Stimulated activated naive CD8-positive, alpha-beta T cell treated with anti-CD3 and anti-CD28 coated beads, Interleukin-15, Interleukin-2, amounts not matched to agents 100 ng/mL and 50 ng/mL, for 24 hours (primary cell): ENCODE measurements around the gene WDR91.

Source experiments
- H3K27ac Mint-ChIP-seq: one replicate; pipeline ENCODE4 v1.8.0; 2021; ENCODE audit warnings: mild to moderate bottlenecking, mixed read lengths
- H3K27me3 Mint-ChIP-seq: one replicate; pipeline ENCODE4 v1.8.0; 2021; ENCODE audit warnings: mixed read lengths
- H3K36me3 Mint-ChIP-seq: one replicate; pipeline ENCODE4 v1.8.0; 2021; ENCODE audit warnings: low read depth, mixed read lengths
- H3K4me1 Mint-ChIP-seq: one replicate; pipeline ENCODE4 v1.8.0; 2021; ENCODE audit warnings: low read depth, mixed read lengths
- H3K4me3 Mint-ChIP-seq: one replicate; pipeline ENCODE4 v1.8.0; 2021; ENCODE audit warnings: mild to moderate bottlenecking, mixed read lengths
- H3K9me3 Mint-ChIP-seq: one replicate; pipeline ENCODE4 v1.8.0; 2021; ENCODE audit warnings: mixed read lengths

WDR91 gene

GRCh38 chr7:135158874-135159273, 52.5 kb downstream of the WDR91 start:
- Mint-ChIP-seq H3K4me1 (peaks cover 56% of the 10 kb centered on the region), H3K27me3 (no peaks in the 10 kb centered on the region), H3K4me3 (no peak overlapping the region), H3K9me3 (peaks cover 33% of the 10 kb centered on the region), H3K27ac (no peak overlapping the region), H3K36me3 (peaks cover 81% of the 10 kb centered on the region)

- Mint-ChIP-seq H3K27ac (peak overlapping the region; percentile 15), H3K27me3 (no peaks in the 10 kb centered on the region), H3K9me3 (peaks cover 37% of the 10 kb centered on the region), H3K4me3 (no peak overlapping the region), H3K36me3 (peaks cover 84% of the 10 kb centered on the region), H3K4me1 (peaks cover 59% of the 10 kb centered on the region)
Observed at GRCh38 chr7:135158141-135158655, 53.1 kb downstream of the WDR91 start.

- H3K4me1 Mint-ChIP-seq = peaks cover 61% of the 10 kb centered on the region
- peaks cover 27% of the 10 kb centered on the region for H3K9me3 Mint-ChIP-seq
- H3K27ac Mint-ChIP-seq = no peak overlapping the region
- H3K27me3 Mint-ChIP-seq = no peaks in the 10 kb centered on the region
- H3K4me3 Mint-ChIP-seq = no peak overlapping the region
- peaks cover 78% of the 10 kb centered on the region for H3K36me3 Mint-ChIP-seq
Observed at GRCh38 chr7:135156290-135156689, 55.0 kb downstream of the WDR91 start.

- H3K4me1 Mint-ChIP-seq = peaks cover 61% of the 10 kb centered on the region
Observed at GRCh38 chr7:135154734-135155133, 56.6 kb downstream of the WDR91 start.

GRCh38 chr7:135152442-135152841, 58.9 kb downstream of the WDR91 start:
- Mint-ChIP-seq H3K36me3 (peaks cover 57% of the 10 kb centered on the region), H3K27ac (no peak overlapping the region), H3K4me1 (peaks cover 61% of the 10 kb centered on the region), H3K4me3 (no peak overlapping the region), H3K9me3 (peaks cover 27% of the 10 kb centered on the region), H3K27me3 (no peaks in the 10 kb centered on the region)

More at GRCh38 chr7:135154734-135155133, 56.6 kb downstream of the WDR91 start:
- peaks cover 27% of the 10 kb centered on the region for H3K9me3 Mint-ChIP-seq
- H3K27ac Mint-ChIP-seq = no peak overlapping the region
- no peaks in the 10 kb centered on the region for H3K27me3 Mint-ChIP-seq
- peaks cover 66% of the 10 kb centered on the region for H3K36me3 Mint-ChIP-seq
- H3K4me3 Mint-ChIP-seq = no peak overlapping the region

- peaks cover 48% of the 10 kb centered on the region for H3K36me3 Mint-ChIP-seq
- peaks cover 69% of the 10 kb centered on the region for H3K4me1 Mint-ChIP-seq
- H3K9me3 Mint-ChIP-seq = peaks cover 21% of the 10 kb centered on the region
- peak overlapping the region; percentile 28 for H3K4me3 Mint-ChIP-seq
- H3K27me3 Mint-ChIP-seq = no peaks in the 10 kb centered on the region
- peak overlapping the region; percentile 23 for H3K27ac Mint-ChIP-seq
Observed at GRCh38 chr7:135151533-135151932, 59.8 kb downstream of the WDR91 start.

- Mint-ChIP-seq H3K9me3 (peaks cover 17% of the 10 kb centered on the region), H3K27ac (peak overlapping the region; percentile 23), H3K27me3 (no peaks in the 10 kb centered on the region), H3K4me1 (peaks cover 73% of the 10 kb centered on the region), H3K4me3 (peak overlapping the region; percentile 28), H3K36me3 (peaks cover 44% of the 10 kb centered on the region)
Observed at GRCh38 chr7:135151132-135151531, 60.2 kb downstream of the WDR91 start.

- Mint-ChIP-seq H3K27ac (peak overlapping the region; percentile 92), H3K4me1 (peaks cover 82% of the 10 kb centered on the region), H3K4me3 (peak overlapping the region; percentile 88), H3K9me3 (peaks cover 14% of the 10 kb centered on the region), H3K36me3 (peaks cover 35% of the 10 kb centered on the region), H3K27me3 (no peaks in the 10 kb centered on the region)
Observed at GRCh38 chr7:135150072-135150782, 61.1 kb downstream of the WDR91 start.

- H3K4me1 Mint-ChIP-seq = peaks cover 73% of the 10 kb centered on the region
- peak within 1 kb of the TSS; percentile 88 for H3K4me3 Mint-ChIP-seq
- H3K27ac Mint-ChIP-seq = peak within 1 kb of the TSS; percentile 92
- H3K36me3 Mint-ChIP-seq = peaks cover 14% of the 10 kb centered on the region
- no peaks in the 10 kb centered on the region for H3K27me3 Mint-ChIP-seq
- H3K9me3 Mint-ChIP-seq = no peaks in the 10 kb centered on the region
Observed at GRCh38 chr7:135147899-135148721, 63.2 kb downstream of the WDR91 start, which contains the start of gene TMEM140. Gene TMEM140 (plus strand): TSS chr7:135148072. CDS start chr7:135164442, 16,370 bp downstream.

GRCh38 chr7:135147341-135147898, 63.9 kb downstream of the WDR91 start:
- Mint-ChIP-seq H3K27ac (peak overlapping the region; percentile 92), H3K9me3 (no peaks in the 10 kb centered on the region), H3K4me3 (peak overlapping the region; percentile 88), H3K4me1 (peaks cover 68% of the 10 kb centered on the region), H3K36me3 (peaks cover 7% of the 10 kb centered on the region), H3K27me3 (no peaks in the 10 kb centered on the region)

GRCh38 chr7:135143885-135144668, 67.2 kb downstream of the WDR91 start:
- Mint-ChIP-seq H3K9me3 (peaks cover 13% of the 10 kb centered on the region), H3K36me3 (peaks cover 19% of the 10 kb centered on the region), H3K4me3 (no peak overlapping the region), H3K27ac (peak overlapping the region; percentile 10), H3K27me3 (no peaks in the 10 kb centered on the region), H3K4me1 (peaks cover 37% of the 10 kb centered on the region)
